Measurements from ENCODE around the gene COL16A1. TPM values are rescaled to one million over a fixed set of nuclear protein-coding genes. Genes with fewer than 3 reads are reported as not detected.

COL16A1 gene
- total RNA-seq, 1 donor from 2014 or later: 339 TPM

GRCh38 chr1:31671147-31671546, 32.7 kb downstream of the COL16A1 start:
- peaks cover 4 to 38% of the 10 kb centered on the region in 2 donors for H3K4me1 ChIP-seq
- TF ChIP-seq CTCF (IDR thresholded peaks at IDR 0.05): no peak

GRCh38 chr1:31670593-31670964, 33.2 kb downstream of the COL16A1 start:
- no peaks in the 10 kb centered on the region for H3K27me3 ChIP-seq
- H3K27ac ChIP-seq: peak overlapping the region; percentile 81 to 83
- intact Hi-C loops (cut with DNase I): loop anchor here (1.0 to 2.0 kb wide), 2 partner anchors 34 to 44 kb away; partner anchors contain the start of gene COL16A1
- peaks cover 4 to 38% of the 10 kb centered on the region in 2 donors for H3K4me1 ChIP-seq
- H3K36me3 ChIP-seq: peaks cover 11 to 12% of the 10 kb centered on the region in 2 donors
- H3K4me3 ChIP-seq: peak overlapping the region; percentile 46 to 55
- no peak for DNase-seq (ENCODE audit: low spot score in 2 of 2)
- TF ChIP-seq CTCF (IDR thresholded peaks at IDR 0.05): no peak
- no peaks in the 10 kb centered on the region for H3K9me3 ChIP-seq

More at GRCh38 chr1:31671147-31671546, 32.7 kb downstream of the COL16A1 start:
- DNase-seq (ENCODE audit: low spot score in 2 of 2): no peak
- Histone ChIP-seq H3K9me3 (no peaks in the 10 kb centered on the region), H3K27me3 (no peaks in the 10 kb centered on the region), H3K36me3 (peaks cover 8 to 9% of the 10 kb centered on the region in 2 donors), H3K27ac (peak overlapping the region; percentile 81 to 83), H3K4me3 (no peak overlapping the region)
- intact Hi-C loops (cut with DNase I): loop anchor here (2.0 kb wide), 1 partner anchor 44 kb away; no protein-coding TSS in a partner anchor

- Histone ChIP-seq H3K4me3 (peak overlapping the region; percentile 46 to 55), H3K36me3 (peaks cover 12 to 17% of the 10 kb centered on the region in 2 donors), H3K4me1 (peaks cover 4 to 38% of the 10 kb centered on the region in 2 donors), H3K27ac (peak overlapping the region; percentile 81 to 83), H3K9me3 (no peaks in the 10 kb centered on the region), H3K27me3 (no peaks in the 10 kb centered on the region)
- intact Hi-C loops (cut with DNase I): loop anchor here (1.0 to 10.0 kb wide), 3 partner anchors 34 to 395 kb away; partner anchors contain the start of gene COL16A1
- peak; percentile 23 to 26 (median 24) for TF ChIP-seq CTCF (IDR thresholded peaks at IDR 0.05)
- peak; percentile 41 to 91 for DNase-seq (ENCODE audit: low spot score in 2 of 2)
These were observed 33.8 kb downstream of the COL16A1 start for GRCh38 chr1:31669786-31670592.

GRCh38 chr1:31669433-31669785, 34.4 kb downstream of the COL16A1 start:
- no peaks in the 10 kb centered on the region for H3K27me3 ChIP-seq
- intact Hi-C loops (cut with DNase I): loop anchor here (10.0 kb wide), 1 partner anchor 395 kb away; no protein-coding TSS in a partner anchor
- H3K4me1 ChIP-seq: peaks cover 4 to 38% of the 10 kb centered on the region in 2 donors
- peak overlapping the region; percentile 81 to 83 for H3K27ac ChIP-seq
- peak overlapping the region; percentile 46 to 55 for H3K4me3 ChIP-seq
- peaks cover 12 to 22% of the 10 kb centered on the region in 2 donors for H3K36me3 ChIP-seq
- no peak for DNase-seq (ENCODE audit: low spot score in 2 of 2)
- no peak for TF ChIP-seq CTCF (IDR thresholded peaks at IDR 0.05)
- H3K9me3 ChIP-seq: no peaks in the 10 kb centered on the region

- no peak for DNase-seq (ENCODE audit: low spot score in 2 of 2)
- H3K4me1 ChIP-seq: peaks cover 4 to 38% of the 10 kb centered on the region in 2 donors
- no peaks in the 10 kb centered on the region for H3K9me3 ChIP-seq
- intact Hi-C loops (cut with DNase I): loop anchor here (10.0 kb wide), 1 partner anchor 396 kb away; no protein-coding TSS in a partner anchor
- TF ChIP-seq CTCF (IDR thresholded peaks at IDR 0.05): no peak
- H3K27ac ChIP-seq: peak overlapping the region in 1 of 2 donors; percentile 33
- peaks cover 15 to 22% of the 10 kb centered on the region in 2 donors for H3K36me3 ChIP-seq
- no peak overlapping the region for H3K4me3 ChIP-seq
- H3K27me3 ChIP-seq: no peaks in the 10 kb centered on the region
These were observed 35.4 kb downstream of the COL16A1 start for GRCh38 chr1:31668303-31668883.
